Spinal cord (tissue), 10 donors: ENCODE results near the gene ZC3H18. TPM values are rescaled to one million over a fixed set of nuclear protein-coding genes. Genes with fewer than 3 reads are reported as not detected.

ENCODE experiments used
- DNase-seq, 6 donors: peaks; one replicate each; pipeline versions ENCODE4 v3.0.0 to v3.0.0-alpha.2; 2013 to 2015; ENCODE audit warnings: low spot score in 6 of 6, low read depth in 4 of 6
- H3K27ac ChIP-seq: one replicate; pipeline ENCODE4 v1.5.1; 2013; ENCODE audit warnings: low read depth, low read length, control low read depth
- H3K27me3 ChIP-seq: one replicate; pipeline ENCODE4 v1.6.1; 2013; ENCODE audit warnings: low read length; ENCODE audit not compliant: control insufficient read depth, insufficient read depth
- H3K36me3 ChIP-seq: one replicate; pipeline ENCODE4 v1.6.1; 2013; ENCODE audit warnings: low read length; ENCODE audit not compliant: control insufficient read depth, insufficient read depth
- H3K4me1 ChIP-seq: one replicate; pipeline ENCODE4 v1.6.1; 2013; ENCODE audit warnings: low read length; ENCODE audit not compliant: control insufficient read depth, insufficient read depth
- H3K4me3 ChIP-seq: one replicate; pipeline ENCODE4 v1.5.1; 2013; ENCODE audit warnings: low read depth, low read length, control low read depth
- H3K9me3 ChIP-seq: one replicate; pipeline ENCODE4 v1.6.1; 2013; ENCODE audit warnings: low read length; ENCODE audit not compliant: control insufficient read depth, insufficient read depth
- WGBS: methylation state at CpG from one replicate; pipeline ENCODE4 v1.1.5; 2013; ENCODE audit warnings: missing lambda C conversion rate; ENCODE audit not compliant: insufficient coverage; 5-methylcytosine and 5-hydroxymethylcytosine counted together
- polyA plus RNA-seq, 2 donors: library from polyadenylated mRNA; unstranded; fragments of 120-200 nt; gene quantifications; one replicate each; pipeline ENCODE4 v1.2.1, GENCODE V29; 2013; ENCODE audit not compliant: insufficient read length in 2 of 2
- total RNA-seq, 2 donors: library from RNA; depleted of rRNA in 1 of 2; stranded (reverse); fragments of 120-200 nt in 1 of 2; fragments of >200 nt in 1 of 2; gene quantifications; one replicate each; pipeline versions ENCODE4 v1.2.3 to v1.2.4, GENCODE V29; 2013 to 2014
- donor health status: healthy.

Gene ZC3H18
- total and polyA plus RNA-seq, 4 donors: 9.1 to 46.4 (median 28.5) TPM

DNA sequence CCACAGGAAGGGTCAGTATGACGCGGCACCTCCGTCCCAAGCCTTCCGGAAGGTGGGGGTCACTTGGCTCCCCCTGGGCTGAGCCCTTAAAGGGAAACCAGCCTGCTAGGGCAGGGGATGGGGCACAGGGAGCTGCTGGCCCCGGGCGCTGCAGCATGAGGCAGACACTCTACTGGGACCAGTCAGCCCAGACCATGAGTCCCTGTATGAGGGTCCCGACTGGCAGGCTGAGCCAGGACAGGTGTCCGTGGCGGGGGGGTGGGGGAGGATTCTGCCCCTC is 43.4 kb upstream of the ZC3H18 start:
- Histone ChIP-seq H3K9me3 (no peaks in the 10 kb centered on the region), H3K27ac (no peak overlapping the region), H3K27me3 (peaks cover 2% of the 10 kb centered on the region), H3K36me3 (peaks cover 68% of the 10 kb centered on the region), H3K4me3 (no peak overlapping the region), H3K4me1 (peaks cover 84% of the 10 kb centered on the region)
- no peak for DNase-seq
- WGBS: 79% methylated on average over 9 of the region's 9 CpGs

DNA sequence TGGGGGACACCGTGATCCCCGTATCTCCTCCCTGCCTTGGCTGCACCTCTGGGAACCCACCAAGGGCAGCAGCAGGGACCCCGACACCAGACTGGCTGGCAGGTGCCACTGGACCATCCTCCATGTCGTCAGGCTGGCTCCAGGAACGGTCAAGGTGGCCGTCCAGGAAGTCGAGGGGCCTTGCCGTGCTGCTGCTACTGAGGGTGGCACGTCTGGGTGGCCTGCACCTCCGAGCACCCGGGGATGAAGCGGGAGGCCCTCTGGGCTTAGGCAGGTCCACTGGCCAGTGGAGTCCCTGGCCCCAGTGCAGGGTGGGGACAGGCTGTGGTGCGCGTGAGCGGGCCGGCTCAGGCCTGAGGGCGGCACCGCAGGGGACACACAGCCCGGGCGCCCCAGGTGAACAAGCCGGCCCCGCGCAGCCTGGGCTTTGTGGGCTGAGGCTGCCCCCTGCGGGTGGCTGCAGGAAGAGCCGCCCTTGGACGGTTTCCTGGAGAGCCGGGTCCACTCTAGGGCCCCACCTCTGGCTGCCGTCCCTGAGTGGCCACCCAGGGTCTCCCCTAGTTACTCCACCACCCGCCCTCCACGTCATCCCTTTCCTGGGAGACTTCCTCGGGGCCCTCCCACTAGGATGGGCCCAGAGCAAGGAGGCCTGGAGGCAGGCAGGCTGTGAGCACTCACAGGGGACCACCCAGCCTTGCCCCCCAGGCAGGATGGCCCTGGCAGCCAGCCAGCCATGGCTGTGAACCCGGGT is 42.8 kb upstream of the ZC3H18 start:
- Histone ChIP-seq H3K9me3 (no peaks in the 10 kb centered on the region), H3K27ac (no peak overlapping the region), H3K4me3 (no peak overlapping the region), H3K36me3 (peaks cover 68% of the 10 kb centered on the region), H3K4me1 (peaks cover 84% of the 10 kb centered on the region), H3K27me3 (peaks cover 2% of the 10 kb centered on the region)
- peak in 3 of 6 donors; percentile 39 to 75 (median 75) for DNase-seq
- 33% methylated on average over 30 of the region's 32 CpGs for WGBS

DNA sequence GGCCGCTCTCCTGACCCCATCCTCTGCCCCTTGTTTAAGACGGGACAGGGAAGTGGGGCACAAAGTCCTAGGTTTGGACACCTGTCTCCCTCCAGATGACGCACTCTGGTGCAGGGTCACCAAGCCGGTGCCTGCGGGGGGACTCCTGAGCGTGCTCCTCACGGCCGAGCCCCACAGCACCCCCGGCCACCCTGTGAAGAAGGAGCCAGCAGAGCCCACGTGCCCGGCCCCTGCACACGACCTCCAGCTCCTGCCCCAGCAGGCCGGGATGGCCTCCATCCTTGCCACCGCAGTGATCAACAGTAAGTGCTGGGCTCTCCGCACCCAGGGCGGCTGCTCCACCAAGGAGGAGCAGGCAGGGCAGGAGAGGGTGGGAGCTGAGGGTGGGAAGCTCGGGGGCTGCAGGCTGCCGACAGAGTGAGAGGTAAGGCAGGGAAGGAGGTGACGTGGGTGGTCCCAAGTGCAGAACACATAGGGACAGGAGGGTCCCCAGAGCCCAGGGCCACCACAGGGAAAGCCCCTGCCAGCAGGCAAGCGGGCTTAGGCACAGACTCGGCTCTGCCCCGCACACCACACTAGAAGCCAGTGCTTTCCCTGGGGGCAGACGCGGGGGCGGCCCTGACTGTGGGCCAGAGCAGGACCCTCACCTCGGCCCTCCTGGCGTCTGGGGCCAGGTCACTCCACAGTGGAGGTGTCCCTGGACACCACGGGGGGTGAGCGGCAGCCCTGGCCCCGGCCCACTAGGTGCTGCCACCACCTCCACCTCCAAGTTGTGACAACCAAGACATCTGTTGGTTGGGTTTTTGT is 42.1 kb upstream of the ZC3H18 start:
- no peak for DNase-seq
- no peaks in the 10 kb centered on the region for H3K9me3 ChIP-seq
- H3K36me3 ChIP-seq: peaks cover 74% of the 10 kb centered on the region
- 83% methylated on average over 27 of the region's 30 CpGs for WGBS
- peaks cover 84% of the 10 kb centered on the region for H3K4me1 ChIP-seq
- H3K27me3 ChIP-seq: peaks cover 2% of the 10 kb centered on the region
- no peak overlapping the region for H3K27ac ChIP-seq
- no peak overlapping the region for H3K4me3 ChIP-seq

DNA sequence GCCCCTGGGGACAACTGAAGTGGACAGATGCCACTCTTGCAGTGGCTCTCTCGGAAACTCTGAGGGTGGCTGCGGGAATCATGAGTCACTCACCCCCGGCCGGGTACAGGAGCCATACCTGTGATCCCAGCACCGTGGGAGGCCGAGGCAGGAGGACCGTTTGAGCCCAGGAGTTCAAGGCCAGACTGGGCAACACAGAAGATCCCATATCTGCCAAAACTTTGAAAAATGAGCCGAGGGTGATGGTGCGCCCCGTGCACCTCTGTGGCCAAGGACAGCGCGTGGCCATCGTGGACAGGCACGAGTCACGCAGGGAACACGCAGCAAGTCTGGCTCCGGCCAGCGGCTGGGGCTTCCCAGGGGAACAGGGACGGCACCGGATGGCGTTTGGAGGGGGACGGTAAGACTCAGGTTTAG is 41.3 kb upstream of the ZC3H18 start:
- Histone ChIP-seq H3K27ac (no peak overlapping the region), H3K36me3 (peaks cover 74% of the 10 kb centered on the region), H3K9me3 (no peaks in the 10 kb centered on the region), H3K4me1 (peaks cover 76% of the 10 kb centered on the region), H3K4me3 (no peak overlapping the region), H3K27me3 (no peaks in the 10 kb centered on the region)
- 91% methylated on average over 22 of the region's 22 CpGs for WGBS
- no peak for DNase-seq

DNA sequence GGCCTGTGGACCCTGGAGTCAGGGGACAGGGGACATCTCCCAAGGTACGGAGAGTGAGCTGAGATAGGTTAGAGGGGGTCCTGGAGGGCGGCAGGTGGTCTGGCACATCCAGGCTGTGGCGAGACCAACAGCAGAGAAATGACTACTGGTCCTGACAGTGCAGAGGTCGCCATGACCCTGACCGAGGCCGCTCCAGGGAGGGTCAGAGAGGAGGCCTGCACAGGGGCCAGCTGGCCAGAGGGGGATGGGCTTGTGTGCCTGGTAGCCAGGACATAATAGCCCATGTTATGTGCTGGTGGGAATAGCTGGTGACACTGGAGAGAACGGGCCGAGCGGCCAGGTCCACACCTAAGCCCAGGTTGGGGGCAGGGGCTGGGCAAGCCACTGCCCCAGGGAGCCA is 40.6 kb upstream of the ZC3H18 start:
- H3K4me1 ChIP-seq: peaks cover 69% of the 10 kb centered on the region
- no peak overlapping the region for H3K4me3 ChIP-seq
- H3K27ac ChIP-seq: no peak overlapping the region
- 88% methylated on average over 9 of the region's 9 CpGs for WGBS
- no peaks in the 10 kb centered on the region for H3K27me3 ChIP-seq
- H3K9me3 ChIP-seq: no peaks in the 10 kb centered on the region
- no peak for DNase-seq
- H3K36me3 ChIP-seq: peaks cover 74% of the 10 kb centered on the region

DNA sequence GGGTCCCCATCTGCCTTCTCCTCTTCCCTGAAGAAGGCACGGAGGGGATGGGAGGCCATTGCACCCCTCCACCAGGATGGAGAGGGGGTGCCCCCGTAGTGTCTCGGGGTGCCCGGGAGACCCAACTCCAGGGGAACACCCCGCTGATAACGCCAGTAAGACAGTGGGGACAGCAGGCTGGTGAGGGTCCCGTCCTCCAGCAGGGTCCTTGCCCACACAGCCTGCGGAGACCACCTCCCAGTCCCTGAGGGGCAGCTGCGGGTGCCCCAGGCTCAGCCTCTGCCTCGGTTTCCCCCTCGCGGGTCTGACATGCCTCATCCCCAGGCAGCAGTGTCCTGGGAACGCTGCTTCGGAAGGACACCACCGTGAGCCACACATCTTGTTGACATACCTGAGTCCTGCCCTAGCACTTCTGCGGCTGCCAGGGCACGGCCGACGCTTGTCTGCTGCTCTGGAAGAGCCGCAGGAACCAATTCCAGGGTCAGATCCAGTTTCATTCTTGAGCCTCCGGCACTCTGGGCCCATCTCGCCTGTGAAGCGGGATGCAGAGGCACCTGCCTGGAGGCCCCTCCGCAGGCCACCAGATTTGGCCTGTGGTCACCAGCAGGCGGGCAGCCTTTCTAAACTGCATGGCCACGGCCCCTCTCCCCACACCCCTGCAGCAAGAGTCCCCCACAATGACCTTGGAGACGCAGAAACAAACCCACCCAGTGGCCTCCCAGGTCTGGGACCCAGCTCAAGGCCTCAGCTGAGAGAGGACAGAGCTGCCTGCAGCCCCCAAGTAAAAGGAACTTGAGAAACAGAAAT is 39.9 kb upstream of the ZC3H18 start:
- Histone ChIP-seq H3K27me3 (no peaks in the 10 kb centered on the region), H3K27ac (no peak overlapping the region), H3K9me3 (no peaks in the 10 kb centered on the region), H3K4me3 (no peak overlapping the region), H3K4me1 (peaks cover 69% of the 10 kb centered on the region), H3K36me3 (peaks cover 74% of the 10 kb centered on the region)
- no peak for DNase-seq
- WGBS: 93% methylated on average over 27 of the region's 27 CpGs

DNA sequence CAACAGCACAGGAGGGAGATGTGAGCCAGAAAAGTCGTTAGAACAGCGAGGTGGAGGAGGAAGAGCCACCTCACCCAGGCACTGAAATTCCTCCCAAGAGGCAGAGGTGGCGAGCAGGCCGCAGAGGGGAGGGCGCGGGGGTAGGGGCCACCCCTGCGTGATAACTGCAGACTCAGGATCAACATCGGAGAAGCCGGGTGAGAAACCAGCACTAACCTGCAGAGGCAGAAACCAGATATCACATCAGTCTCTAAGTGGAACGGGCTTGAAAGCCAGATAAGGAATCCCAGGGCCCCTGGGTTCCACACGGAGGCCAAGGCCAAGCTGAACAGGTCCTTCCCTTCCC is 39.4 kb upstream of the ZC3H18 start:
- WGBS: 83% methylated on average over 11 of the region's 11 CpGs
- no peak overlapping the region for H3K27ac ChIP-seq

DNA sequence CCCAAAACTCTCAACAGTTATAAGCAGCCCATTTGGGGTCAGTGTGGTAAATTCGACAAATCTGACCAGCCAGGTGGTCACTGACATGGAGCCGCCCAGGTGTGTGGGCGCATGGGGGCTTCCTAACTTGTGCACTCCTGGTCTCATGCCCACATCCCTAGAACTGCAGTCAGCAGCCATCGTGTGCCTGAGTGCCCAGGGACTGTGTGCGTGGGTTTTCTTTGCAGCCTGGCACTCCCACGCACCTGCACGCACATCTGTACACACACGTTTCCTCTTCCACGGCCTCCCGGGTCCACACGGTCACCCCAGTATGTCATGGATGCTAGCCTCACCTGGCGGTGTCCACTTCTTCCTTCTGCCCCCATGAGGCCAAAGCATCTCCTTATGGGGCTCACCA is 38.9 kb upstream of the ZC3H18 start:
- Histone ChIP-seq H3K4me1 (peaks cover 66% of the 10 kb centered on the region), H3K27me3 (no peaks in the 10 kb centered on the region), H3K27ac (no peak overlapping the region), H3K9me3 (no peaks in the 10 kb centered on the region), H3K4me3 (no peak overlapping the region), H3K36me3 (peaks cover 75% of the 10 kb centered on the region)
- no peak for DNase-seq
- 88% methylated on average over 10 of the region's 12 CpGs for WGBS

More for the DNA sequence above, 39.4 kb upstream of the ZC3H18 start:
- Histone ChIP-seq H3K4me3 (no peak overlapping the region), H3K4me1 (peaks cover 70% of the 10 kb centered on the region), H3K27me3 (no peaks in the 10 kb centered on the region), H3K36me3 (peaks cover 75% of the 10 kb centered on the region), H3K9me3 (no peaks in the 10 kb centered on the region)
- no peak for DNase-seq

DNA sequence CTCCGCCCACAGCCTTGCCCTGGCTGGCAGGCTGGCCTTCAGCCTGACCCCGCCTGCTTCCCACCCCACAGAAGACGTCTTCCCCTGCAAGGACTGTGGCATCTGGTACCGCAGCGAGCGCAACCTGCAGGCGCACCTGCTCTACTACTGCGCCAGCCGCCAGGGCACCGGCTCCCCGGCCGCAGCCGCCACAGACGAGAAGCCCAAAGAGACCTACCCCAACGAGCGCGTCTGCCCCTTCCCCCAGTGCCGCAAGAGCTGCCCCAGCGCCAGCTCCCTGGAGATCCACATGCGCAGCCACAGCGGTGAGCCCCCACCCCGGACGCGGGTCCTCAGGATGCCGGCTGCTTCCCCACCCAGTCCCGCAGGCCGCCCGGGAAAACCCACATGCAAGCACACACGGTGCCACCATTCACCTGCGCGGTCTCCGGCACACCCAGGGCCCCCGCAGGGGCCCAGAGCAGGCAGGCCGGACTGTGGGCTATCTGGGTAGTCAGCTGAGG is 38.2 kb upstream of the ZC3H18 start:
- H3K4me1 ChIP-seq: peaks cover 59% of the 10 kb centered on the region
- H3K36me3 ChIP-seq: peaks cover 77% of the 10 kb centered on the region
- H3K9me3 ChIP-seq: no peaks in the 10 kb centered on the region
- no peak overlapping the region for H3K4me3 ChIP-seq
- DNase-seq: no peak
- H3K27ac ChIP-seq: no peak overlapping the region
- no peaks in the 10 kb centered on the region for H3K27me3 ChIP-seq
- WGBS: 81% methylated on average over 34 of the region's 34 CpGs
